HG03521 (cell line): ENCODE measurements around the gene NFIX.

Source experiments
- ATAC-seq: cut with Tn5 transposase; IDR thresholded peaks from one replicate; pipeline ENCODE4 v1.9.1; 2021; ENCODE audit warnings: mild to moderate bottlenecking, moderate library complexity; ENCODE audit not compliant: unreplicated experiment

The NFIX gene

DNA sequence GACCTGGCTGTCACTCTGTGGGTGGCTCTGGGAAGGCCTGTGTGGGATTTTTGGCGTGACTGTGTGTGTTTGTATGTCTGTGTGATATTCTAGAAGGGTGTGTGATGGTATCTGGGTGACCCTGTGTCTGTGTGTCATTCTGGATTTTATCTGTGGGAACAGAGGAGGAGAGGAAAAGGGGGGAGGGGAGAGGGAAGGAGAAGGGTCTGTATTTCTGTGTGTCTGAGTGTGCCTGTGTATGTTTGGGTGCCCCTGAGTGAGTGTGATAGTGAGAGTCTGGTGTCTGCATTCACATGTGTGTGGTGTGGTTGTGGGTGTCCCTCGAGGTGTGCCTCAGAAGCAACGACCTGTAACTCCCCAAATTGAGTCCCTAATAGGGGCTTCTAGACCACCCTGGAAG lies 8.1 kb upstream of the NFIX start:
- ATAC-seq: no peak

DNA sequence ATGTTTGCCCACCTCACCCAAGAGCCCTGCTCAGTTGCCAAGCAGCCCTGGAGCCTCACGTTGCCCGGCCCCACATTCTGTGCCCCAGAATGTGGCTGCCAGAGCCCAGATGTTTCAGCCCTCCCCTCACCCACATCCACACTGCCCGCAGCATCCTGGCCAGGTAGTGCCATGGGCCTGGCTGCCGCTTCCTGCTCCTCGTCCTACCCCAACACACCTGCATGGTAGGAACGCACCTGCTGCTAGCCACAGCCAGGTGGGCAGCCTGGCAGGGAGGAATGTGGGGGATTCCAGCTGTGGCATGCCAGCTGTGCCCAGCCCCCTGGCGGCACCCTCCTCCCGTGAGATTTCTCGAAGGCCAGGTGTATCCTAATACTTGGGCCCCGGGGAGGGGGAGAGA lies 7.5 kb upstream of the NFIX start:
- ATAC-seq: no peak

DNA sequence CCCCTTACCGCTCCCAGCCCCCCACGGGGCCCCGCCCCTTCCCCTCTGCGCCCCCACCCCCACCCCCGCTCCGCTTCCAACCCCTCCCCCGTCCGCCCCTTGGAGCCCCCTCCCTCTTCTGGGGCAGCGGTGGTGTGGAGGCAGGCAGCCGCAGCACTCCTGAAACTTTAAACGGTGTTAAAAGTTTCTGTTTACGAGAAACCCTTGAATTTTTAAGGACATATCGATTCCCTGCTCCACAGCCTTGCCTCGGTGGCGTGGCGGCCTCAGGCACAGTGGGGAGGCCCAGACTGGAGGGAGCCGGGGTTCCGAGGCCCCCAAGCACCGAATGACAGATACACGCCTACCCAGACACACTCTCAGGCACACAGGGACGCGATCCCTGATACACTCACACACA lies 4.8 kb upstream of the NFIX start:
- ATAC-seq: no peak

DNA sequence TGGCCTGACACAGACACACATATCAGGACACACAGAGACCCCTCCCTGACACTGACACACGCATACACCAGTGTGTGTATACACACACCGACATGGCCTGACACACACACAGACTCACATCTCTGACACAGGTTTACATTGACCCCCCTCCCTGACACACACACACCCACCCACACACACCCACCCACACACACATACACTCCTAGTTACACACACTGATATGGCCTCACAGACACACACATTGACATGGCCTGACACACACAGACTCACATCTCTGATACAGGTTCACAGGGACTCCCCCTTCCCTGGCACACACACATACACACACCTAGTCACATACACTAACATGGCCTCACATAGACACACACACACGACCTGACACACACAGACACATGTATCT lies 4.4 kb upstream of the NFIX start:
- no peak for ATAC-seq

DNA sequence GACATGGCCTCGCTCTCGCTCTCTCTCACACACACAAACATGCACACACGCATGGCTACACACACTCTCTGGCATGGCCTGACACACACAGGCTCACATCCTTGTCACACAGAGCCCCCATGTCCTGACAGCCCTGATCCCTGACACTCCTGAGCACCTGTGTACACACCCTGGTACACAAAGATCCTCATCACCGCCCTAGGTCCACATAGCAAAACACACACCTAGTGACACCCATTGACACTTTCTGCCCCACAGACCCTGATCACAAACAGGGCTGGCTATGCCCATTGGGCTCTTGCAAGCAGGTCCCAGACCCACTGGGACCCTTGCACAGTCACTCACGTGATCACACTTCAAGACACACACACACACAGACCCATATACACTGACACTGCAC lies 4.0 kb upstream of the NFIX start:
- no peak for ATAC-seq

DNA sequence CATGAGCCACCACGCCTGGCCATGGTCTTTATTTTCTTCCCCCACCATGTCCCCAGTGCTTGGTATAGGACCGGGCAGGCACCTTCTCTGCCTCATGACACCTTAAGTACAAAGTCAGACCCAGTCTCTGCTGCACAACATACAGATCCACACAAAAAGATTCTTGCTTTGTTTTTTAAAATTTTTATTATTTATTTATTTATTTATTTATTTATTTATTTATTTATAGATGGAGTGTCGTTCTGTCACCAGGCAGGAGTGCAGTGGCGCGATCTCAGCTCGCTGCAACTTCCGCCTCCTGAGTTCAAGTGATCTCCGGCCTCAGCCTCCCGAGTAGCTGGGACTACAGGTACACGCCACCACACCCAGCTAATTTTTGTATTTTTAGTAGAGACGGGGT lies 2.5 kb upstream of the NFIX start:
- no peak for ATAC-seq

DNA sequence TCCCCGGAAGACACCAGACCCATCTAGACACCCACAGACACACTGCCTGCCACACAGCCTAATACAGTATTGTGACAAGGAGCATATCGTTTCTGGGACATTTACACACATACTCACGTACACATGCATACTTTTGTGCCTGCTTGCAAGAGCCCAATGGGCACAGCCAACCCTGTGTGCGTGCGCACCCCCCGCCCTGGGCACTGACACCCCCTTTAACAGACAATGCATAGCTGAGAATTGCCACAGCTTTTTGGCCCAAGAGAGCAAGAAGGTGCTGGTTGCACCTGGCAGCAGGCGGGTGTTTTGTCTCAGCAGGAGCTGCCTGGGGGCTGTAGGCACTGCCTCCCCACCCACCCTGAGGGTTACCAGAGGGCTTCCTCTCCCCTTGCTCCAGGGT lies 1.7 kb upstream of the NFIX start:
- ATAC-seq: no peak

DNA sequence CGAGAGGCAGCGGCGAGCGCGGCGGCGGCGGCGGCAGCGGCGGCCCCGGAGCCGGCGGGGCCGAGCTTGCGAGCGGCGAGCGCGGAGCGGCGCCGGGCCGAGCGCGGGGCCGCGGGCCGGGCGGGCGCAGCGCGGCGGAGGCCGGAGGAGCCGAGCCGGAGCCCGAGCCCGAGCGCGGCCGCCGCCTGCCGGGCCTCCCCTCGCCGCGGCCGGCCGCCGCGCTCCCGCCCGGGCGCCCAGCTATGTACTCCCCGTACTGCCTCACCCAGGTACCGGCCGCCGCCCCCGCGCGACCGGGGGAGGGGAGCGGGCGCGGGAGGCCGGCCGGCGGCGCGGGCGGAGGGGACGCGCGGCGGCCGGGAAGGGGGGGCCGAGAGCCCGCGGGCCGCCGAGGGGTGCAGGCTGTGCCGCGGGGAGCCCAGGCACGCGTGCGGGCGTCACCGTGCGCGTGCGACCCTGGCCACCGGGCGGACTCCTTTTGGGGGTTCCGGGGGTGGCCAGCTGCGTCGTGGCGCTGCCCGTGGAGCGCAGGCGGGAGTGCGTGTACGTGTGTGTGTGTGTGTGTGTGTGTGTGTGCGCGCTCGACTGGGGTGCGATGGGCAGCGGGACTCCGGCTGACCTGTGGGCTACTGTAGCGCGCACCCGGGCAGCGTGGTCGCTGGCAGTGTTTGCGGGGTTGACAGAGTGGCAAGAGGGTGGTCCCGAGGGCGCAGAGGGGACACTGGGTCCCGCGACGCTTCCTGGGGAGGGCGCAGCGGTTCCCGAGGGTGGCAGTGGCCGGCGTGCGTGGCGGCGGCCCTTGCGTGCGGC lies 526 bp downstream of the NFIX start:
- no peak for ATAC-seq

DNA sequence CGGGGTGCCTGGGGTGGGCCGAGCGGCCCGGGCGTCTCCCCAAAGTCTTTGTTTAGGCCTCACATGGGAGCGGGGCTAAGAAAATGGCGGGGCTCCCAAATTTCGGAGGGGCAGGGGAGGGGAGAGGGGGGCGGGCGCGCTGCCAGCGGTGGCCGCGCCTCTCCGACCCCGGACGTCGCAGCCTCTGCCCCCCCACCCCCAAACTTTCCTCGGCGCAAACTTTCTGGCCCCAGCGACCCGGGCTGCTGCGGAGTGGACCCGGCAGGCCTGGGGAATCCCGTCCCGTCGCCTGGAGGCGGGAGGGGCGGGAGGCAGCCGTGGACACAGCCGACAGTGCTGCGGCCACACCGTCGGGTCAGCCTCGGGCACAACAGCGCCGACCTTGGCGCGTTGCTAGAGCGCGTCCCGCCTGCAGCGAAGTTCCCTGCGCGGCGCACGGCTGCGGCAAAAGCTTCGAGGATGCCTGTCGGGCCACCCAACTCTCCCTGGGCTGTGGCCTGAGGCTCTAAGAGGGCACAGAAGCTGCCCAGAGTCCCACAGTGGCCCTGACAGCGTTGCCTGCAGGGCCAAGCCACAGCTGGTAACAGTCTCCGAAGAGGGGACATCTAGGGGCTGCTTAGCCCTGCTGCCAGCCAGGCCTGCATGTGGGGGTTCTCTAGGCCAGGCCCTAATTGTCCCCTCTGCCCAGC lies 1.3 kb downstream of the NFIX start:
- no peak for ATAC-seq

DNA sequence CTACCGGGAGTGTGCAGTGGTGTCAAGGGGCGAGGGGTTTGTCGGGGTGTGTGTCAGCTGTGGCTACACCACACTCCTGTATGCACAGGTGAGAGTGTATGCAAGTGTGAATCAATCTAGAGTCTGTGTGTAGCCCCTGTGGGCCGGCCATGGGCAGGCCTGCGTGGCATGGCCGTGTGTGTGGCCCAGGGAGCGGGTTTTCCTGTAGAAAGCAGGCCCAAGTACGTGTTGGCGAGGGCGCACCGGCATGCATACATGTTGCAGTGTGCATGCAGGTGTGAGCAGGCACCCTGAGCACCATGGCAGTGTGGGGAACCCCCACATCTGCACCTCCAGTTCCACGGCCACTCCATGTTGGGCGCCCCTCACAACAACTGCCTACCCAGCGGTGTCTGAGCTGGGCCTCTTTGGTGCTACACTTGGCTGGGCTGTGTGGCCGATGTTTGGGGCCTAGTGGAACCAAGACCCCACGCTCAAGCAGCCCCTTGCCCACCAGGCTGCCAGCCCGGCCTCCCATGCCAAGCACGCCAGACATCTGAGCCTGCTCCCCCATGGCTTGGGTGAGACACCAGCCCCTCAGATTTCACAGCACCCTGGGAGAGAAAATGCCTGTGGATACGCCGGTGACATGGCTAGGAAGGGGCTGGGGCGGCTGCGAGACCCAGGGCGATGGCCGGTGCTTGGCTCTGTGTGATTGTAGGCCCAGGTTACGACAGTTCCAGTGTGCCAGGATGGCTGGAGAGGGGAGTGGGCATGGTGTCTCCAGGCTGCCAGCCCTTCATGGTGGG lies 2.1 kb downstream of the NFIX start:
- no peak for ATAC-seq

DNA sequence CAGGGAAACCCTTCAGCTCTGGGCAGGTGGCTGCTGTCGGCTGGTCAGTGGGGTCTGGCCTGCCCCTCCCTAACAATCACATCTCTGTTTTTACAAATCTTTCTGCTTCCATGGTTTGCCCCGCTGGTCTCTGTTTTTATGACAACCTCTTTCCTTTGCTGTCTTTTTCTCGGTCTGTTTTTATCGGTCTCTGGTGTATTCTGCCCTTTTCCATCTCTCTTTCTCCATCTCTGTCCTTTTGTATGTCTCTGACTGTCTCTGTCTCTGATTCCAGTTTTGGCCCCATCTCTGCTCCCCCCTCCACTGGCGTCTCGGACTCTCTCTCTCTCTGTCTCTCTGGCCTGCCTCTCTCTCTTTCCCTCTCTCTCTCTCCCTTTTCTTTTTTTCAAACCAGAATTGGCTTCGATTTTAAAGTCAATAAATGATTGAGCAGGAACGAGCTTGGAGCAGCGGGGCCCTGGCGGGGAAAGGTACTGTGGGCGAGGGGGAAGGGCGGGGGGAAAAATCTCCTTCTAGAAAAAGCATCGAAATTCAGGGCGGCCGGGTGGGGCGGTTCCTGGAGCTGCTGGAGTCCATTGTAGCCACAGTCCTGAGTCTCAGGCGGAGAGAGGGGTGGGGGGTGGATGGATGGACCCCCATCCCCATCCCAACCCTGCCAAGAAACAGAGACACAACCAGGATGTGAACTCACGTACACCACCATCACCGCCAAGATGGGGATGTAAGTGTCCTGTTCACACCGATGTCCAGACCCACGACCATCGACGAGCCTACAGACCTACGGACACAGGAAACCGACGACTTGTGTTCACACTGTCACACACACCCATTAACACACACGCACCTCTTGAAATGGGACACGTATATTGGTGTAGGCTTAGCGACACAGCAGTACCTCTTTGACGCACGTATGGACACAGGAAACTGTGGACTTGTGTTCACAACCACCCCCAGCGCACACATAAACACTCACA lies 3.0 kb downstream of the NFIX start:
- ATAC-seq: no peak

DNA sequence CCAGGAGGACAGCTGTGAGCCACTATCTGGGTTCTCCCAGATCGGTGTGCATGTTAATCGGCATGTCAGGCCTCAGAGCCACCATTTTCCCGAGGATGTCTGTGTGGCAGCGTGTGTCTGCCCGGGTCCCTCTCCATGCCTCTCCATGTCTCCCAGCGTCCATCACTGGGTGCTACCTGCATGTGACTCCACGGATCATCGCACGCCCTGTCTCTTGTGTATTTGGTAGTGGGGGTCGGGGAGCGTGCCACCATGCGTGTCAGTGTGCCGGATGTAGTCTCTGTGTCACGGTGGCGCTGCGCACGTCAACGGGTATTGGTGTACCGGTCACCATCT lies 5.9 kb downstream of the NFIX start:
- no peak for ATAC-seq

DNA sequence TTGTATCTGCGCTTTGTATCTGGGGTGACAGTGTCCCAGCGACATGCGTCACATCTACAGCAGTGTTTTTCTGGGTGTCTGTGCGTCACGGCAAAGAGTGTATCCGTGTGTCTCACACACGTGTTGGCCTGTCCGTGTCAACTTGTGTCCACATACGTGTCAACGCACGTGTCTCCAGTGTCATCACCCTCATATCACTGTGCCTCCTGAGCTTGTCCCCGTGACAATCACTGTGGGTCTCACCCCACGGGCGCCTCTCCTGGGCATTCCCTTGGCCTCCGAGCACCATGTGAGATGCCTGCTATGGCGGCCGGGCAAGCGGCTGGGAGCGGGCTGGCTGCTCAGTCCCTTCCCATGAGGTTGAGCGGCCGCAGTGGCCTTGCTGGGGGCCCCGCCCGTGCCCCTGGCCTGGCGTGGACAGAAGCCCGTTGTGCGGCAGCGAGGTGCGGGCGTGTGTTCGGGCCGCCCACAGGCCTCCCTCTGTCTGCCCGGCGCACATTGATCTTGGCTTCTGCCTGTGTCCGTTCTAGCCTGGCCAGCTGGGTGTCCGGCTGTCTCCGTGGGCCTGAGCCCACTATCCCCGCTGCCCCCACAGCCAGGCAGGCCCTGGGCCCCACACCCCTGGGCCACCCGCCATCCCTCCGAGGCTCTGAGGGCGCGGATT lies 6.4 kb downstream of the NFIX start:
- ATAC-seq: no peak

DNA sequence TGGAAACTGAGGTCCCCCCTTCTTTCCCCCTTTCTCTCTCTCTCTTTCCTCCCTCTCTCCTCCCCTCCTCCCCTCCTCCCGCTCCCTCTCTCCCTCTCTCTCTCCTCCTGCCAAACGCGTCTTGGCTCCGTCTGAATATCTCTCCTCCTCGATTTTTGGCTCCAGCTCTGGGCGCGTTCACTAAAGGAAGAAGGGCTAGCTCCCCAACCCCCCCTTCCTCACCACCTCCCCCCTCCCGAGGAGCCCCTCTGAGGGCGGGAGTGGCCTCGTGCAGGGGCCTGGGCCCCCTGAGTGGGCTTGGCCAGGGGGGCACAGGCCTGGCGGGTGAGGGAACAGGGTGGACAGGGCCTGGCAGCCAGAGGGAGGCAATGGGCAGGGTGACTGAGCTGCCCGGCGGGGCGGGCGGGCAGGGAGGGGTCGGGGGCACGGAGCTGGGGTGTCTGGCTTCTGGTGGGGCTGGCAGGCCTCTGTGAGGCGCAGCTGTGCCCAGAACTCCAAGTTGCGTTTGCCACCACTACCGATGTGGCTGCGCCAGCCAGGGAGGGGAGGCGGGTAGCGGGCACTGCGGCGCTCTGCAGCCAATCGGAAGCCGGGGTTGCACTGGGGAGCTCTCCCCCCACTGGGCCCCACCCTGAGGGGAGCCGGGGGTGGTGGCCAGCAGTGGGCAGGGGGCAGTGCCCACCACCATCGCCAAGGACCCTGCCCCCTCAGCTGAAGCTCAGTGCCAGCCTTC lies 7.1 kb downstream of the NFIX start:
- ATAC-seq: no peak

DNA sequence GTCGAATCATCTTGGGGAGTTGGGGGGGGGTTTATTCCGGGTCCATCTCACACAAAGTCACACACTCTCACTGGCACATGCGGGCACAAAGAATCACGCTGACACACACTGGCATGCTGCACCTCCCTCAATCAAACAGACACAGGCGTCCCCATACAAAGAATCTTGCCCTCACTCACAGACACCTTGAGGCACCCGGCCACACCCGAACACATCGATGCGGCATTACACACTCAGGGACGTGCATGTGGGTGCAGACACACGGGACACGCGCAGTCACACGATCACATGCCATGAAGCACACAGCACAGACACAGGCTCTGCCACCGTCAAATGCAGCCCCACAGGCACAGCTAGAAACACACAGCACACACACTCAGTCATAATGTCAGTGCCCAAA lies 7.8 kb downstream of the NFIX start:
- ATAC-seq: no peak

DNA sequence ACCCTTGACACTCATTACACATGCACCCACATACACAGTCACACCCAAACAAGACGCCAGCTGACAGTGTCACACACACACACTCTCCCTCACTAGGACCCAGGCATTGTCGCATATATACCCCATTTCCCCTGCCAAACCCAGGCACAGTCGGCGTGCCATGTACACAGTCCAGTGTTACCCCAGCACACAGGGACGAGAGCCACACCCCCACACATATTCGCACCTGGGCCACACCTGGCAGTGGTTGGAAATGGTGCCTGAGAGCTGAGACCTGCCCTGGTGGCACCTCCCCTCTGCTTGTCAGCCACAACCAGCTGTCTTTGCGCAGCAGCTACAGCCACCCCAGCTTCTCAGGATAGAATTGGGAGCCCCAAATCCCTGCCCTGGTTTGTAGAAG lies 9.0 kb downstream of the NFIX start:
- ATAC-seq: no peak

DNA sequence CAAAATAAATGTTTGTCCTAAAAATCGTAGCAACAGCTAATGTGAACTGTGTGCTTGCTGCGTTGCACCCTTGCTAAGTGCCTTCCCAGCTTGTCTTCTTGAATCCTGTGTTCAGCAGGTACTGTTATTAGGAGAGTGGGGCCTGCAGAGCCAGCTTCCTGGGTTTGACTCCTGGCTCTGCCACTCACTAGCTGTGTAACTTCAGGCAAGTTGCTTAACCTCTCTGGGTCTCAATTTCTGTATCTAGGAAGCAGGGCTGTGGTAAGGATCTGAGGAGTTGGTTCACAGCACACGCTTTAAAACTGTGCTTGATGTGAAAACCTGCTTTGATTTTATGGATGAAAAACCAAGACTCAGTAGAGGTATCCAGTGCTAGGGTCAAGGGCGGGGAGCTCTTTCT lies 10.0 kb downstream of the NFIX start:
- no peak for ATAC-seq

DNA sequence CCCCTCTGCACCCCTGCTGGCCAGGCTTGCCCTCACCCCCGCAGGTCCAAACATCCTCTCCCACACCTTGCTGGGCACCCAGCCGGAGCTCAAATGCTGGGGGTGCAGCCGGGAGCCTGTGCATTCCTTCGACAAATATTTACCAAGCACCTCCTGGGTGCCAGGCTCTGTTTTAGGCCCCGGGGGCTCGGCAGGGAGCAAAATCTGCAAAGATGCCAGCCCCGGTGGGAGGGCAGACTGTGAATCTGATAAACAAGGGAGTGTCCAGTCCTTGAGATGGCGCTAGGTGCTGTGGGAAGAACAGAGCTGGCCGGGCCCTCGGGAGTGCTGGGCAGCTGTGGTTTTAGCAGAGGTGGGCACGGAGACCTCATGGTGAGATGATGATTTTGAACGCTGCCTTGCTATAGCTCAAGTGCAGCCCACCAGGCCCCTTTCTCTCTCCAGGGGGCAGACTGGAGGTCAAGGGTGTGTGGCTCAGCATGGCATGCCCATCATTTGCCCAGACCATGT lies 10.6 kb downstream of the NFIX start:
- ATAC-seq: no peak
